ENCODE data around the gene FAM222A.

- TF ChIP-seq YY1 (IDR thresholded peaks at IDR 0.05; ENCODE audit: insufficient read depth, insufficient read length) (no peak), ZNF274 (IDR thresholded peaks at IDR 0.05; ENCODE audit: low read depth, low read length) (no peak)
These were observed 63.0 kb downstream of the FAM222A start for GRCh38 chr12:109776624-109777023.

Data from NT2/D1 (cell line).